HG03558 (cell line): ENCODE measurements around the gene C16orf86.

Experiments
- ATAC-seq: cut with Tn5 transposase; IDR thresholded peaks from one replicate; pipeline ENCODE4 v1.9.1; 2021; ENCODE audit warnings: moderate number of reproducible peaks; ENCODE audit not compliant: unreplicated experiment; ENCODE audit errors: extremely low read depth

Gene C16orf86

GRCh38 chr16:67653128-67653788, 13.4 kb upstream of the C16orf86 start:
- ATAC-seq: no peak

- no peak for ATAC-seq
Measured at GRCh38 chr16:67653789-67654402, 12.7 kb upstream of the C16orf86 start.

- ATAC-seq: no peak
Measured at GRCh38 chr16:67654403-67654911, 12.2 kb upstream of the C16orf86 start.

GRCh38 chr16:67655363-67655762, 11.3 kb upstream of the C16orf86 start:
- no peak for ATAC-seq

GRCh38 chr16:67656344-67657016, 10.1 kb upstream of the C16orf86 start:
- no peak for ATAC-seq

DNA sequence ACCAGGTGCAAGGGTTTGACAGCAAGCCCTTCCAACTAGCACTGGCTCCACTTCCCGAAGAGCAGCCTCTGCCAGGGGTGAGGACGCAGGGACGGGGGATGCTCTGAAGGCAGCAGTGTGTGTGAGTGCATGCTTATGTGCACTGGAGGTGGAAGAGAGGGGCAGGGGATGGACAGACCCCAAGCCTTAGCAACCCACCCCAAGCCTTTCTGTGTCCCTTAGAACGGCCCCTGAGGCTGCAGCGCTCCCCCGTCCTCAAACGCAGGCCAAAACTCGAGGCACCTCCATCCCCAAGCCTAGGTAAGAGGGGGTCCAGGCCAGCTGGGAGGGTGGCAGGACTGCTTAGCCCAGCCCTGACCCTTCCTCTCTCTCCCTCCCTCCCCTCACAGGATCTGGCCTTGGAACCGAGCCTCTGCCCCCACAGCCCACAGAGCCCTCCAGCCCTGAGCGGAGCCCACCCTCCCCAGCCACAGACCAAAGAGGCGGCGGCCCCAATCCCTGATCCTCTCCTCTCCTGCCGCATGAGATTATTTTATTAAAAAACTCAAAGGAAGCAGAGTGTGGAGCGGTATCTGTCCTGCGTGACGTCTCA, 9.5 kb upstream of the C16orf86 start:
- ATAC-seq: no peak

DNA sequence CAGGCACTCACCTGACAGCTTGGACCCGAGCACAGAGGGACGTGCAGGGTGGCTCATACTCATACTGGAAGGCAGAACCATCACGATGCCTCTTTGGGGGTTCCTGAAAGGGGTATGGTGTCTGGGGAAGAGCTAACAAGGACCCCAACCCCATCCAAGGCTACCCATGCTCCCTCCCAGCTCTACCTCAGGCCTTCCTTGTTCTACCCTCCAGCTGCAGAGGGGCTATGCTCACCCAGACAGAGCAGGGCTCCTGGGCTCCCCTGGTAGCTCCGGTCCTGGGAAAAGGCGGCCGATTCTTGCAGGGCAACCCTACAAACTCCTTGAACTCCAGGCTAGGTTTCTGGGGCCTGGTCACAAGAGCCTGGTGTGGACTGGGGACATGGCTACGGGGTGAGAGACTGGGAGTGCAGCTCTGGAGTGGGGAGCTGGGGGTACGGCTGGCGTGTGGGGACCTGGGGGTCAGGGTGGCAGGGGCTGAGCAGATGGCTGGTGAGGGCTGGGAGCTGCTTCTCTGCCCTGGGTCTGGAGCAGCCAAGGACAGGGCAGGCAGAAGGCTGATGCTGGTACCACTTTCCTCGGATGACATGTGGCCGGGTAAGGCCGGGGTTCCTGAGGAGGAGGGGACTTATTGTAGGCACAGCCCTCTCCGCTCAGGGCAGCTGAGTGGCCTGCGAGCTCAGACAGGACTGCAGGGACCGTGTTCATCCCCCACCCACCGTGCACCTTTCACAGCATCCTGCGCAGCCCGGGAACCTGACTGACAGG, 8.7 kb upstream of the C16orf86 start:
- no peak for ATAC-seq

DNA sequence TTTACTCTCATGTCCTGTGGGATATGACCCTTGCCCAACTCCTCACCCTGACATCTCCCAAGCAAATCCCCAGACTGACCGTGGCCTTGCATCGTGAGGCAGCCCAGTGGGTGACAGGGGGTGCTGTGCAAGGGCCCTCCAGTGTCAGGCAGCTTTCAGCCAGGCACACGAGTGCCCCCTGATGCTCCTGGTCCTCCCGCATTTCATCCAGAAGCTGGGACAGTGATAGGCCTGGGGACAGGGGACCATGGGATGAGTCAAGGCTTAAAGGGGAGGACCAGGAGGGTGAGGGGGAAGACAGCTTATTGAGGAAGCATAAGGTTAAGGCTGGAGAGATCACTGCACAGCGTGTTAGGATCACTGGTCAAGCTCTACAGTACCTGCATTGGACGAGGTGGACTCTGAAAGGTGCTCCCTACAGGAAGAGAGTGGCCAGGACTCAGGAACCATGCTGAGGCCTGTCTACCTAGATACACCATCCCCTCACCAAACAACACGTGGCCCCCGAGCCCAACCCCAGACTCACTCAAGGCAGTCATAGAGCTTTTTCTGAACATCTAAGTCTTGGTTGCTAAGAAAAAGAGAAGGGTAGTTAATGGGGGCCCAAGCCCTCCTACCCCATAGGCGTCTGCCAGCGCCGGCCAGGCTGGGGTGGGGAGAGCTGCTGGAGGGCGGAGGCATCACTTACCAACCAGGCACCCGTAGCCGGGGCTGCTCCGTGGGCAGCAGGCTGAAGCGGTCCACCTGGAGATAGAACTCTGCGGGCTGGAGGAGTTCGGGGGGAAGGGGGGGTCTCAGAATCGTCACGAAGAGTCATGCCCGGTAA, 7.6 kb upstream of the C16orf86 start:
- ATAC-seq: no peak

- peak; percentile 26 for ATAC-seq
Measured at GRCh38 chr16:67659675-67660563, 6.7 kb upstream of the C16orf86 start, which contains the start of gene ACD. TSS of gene ACD (minus strand) at chr16:67660260. CDS start at chr16:67660220, 40 bp downstream.

DNA sequence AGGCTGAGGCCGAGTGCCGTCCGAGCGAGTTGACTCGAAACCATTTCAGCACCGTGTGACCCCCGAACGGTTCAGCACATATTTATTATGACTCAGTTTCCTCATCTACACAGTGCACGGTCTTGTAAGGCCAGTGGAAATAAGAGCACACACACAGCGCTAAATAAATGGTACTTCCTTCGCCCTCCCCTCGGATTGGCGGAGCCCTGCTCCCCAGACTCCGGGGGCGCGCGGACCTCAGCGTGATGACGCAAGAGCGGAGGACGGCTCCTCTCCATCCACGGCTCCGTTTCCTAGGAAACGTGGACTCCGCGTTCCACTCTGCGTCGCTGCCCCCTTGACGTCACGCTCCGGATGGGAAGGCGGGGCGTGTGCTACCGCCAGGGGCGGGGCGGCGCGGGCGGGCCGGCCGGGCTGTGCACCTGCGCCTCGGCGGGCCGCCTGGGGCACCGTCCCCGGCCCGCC, 6.0 kb upstream of the C16orf86 start, which contains the start of gene PARD6A:
Gene PARD6A, plus strand, starts transcription at position 397 of the 465 bp plus-strand sequence. CDS start 79 bp downstream, outside the sequence.
- ATAC-seq: peak; percentile 48

DNA sequence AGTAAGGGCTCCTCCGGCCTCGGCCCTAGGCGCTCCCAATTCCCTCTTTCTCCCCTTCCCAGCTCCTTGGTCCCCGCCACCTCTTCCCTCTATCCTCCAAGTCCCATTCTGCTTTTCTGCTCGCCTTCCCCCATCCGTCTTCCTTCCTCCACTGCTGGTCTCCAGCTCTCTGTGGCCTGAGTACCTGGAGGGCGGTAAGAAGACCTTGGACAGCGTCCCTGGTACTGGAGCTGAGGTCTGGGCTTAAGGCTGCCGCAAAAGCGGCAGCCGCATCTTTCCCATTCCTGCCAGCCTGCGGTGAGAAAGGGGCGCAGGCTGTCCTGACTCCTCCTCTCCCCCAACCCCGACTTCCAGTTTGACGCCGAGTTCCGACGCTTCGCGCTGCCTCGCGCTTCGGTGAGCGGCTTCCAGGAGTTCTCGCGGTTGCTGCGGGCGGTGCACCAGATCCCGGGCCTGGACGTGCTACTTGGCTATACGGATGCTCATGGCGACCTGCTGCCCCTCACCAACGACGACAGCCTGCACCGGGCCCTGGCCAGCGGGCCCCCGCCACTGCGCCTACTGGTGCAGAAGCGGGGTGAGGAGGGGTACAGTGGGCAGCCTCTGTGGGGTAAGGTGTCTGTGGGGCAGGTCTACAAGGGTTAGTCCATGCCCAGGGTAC, 5.4 kb upstream of the C16orf86 start:
- ATAC-seq: no peak

DNA sequence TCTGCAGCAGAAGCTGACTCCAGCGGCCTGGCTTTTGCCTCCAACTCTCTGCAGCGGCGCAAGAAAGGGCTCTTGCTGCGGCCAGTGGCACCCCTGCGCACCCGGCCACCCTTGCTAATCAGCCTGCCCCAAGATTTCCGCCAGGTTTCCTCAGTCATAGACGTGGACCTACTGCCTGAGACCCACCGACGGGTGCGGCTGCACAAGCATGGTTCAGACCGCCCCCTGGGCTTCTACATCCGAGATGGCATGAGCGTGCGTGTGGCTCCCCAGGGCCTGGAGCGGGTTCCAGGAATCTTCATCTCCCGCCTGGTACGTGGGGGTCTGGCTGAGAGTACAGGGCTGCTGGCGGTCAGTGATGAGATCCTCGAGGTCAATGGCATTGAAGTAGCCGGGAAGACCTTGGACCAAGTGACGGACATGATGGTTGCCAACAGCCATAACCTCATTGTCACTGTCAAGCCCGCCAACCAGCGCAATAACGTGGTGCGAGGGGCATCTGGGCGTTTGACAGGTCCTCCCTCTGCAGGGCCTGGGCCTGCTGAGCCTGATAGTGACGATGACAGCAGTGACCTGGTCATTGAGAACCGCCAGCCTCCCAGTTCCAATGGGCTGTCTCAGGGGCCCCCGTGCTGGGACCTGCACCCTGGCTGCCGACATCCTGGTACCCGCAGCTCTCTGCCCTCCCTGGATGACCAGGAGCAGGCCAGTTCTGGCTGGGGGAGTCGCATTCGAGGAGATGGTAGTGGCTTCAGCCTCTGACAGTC, 4.5 kb upstream of the C16orf86 start:
- ATAC-seq: no peak

DNA sequence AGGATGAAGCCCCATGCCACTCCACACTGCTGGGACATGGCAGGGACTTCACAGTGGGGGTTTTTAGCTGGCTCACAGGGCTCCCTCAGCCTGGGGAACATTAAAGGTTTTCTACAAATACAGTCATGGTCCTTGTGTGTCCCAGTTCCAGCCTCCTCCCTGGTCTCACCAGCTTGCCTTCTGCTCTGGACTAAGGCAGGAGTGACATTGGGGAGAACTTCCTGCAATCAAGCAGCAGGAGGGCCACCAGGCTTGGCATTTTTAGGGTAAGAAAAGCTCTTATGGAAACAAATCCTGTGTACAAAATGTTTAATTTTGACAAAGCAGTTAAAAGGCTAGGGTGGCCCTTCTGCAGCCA, 4.0 kb upstream of the C16orf86 start:
- ATAC-seq: no peak

DNA sequence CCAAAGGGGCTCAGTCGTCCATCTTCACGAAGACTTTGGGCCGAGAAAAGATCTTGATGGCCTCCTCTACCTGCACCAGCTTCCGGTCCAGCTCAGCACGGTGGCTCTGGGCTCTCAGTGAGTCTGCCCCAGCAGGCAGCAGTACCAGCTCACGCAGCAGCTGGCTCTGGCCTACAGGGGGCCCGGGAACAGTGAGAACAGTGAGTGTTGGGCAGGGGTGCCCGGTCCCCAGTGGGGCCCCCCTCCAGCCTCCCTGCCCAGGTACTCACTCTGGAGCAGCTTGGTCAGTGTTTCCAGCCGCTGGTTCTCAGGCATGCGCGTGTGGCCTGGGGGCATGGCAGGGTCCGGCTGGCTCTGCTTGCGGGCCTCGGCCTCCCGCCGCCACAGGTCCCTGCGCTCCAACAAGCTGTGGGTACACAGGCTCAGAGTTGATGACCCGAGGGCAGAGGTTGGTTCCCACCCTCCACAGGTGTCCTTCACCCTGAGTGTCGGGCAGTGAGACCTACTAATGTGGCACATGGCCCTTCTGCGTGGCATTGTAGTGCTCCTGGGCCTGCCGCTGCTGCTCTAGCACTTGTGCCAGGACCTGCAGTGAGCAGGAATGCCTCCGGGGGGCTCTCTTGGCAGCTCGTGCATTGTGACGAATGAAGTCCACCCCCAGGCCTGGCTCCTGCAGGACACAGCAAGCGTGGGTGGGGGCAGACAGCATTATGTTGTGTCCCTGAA, 3.3 kb upstream of the C16orf86 start:
- ATAC-seq: no peak

DNA sequence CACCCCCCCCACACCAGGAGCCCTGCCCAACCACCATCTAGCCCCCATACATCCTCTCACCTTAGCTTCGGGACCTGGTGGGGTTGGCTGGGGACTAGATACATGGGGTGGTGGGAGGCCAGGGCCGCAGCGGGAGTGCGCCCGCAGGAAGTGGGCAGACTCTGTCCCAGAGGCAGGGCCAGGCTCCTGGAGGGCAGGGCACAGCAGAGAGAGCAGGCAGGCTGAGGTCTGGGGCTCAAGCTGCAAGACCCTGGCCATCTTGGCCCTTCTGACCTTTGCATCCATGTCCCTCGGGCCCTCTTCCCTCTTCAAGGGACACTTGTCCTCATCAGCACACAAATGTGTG, 2.8 kb upstream of the C16orf86 start:
- ATAC-seq: no peak

GRCh38 chr16:67664258-67664657, 2.4 kb upstream of the C16orf86 start:
- ATAC-seq: no peak
